ENCODE data around the gene LTBP1.

- TF ChIP-seq EP300 (IDR thresholded peaks at IDR 0.05; ENCODE audit: borderline replicate concordance in 1 of 2, control insufficient read depth in 1 of 2, low read depth in 2 of 2, low read length in 2 of 2) (no peak), SRF (IDR thresholded peaks at IDR 0.05; ENCODE audit: low read depth in 2 of 2, low read length in 2 of 2) (no peak), POLR2A (IDR thresholded peaks at IDR 0.05; ENCODE audit: low read depth, low read length) (no peak), PBX3 (IDR thresholded peaks at IDR 0.05; ENCODE audit: insufficient replicate concordance, low read depth, low read length) (no peak), ZNF217 (IDR thresholded peaks at IDR 0.05) (no peak)
Measured at GRCh38 chr2:33236482-33237385, 290.0 kb downstream of the LTBP1 start.

Measured in GM12878 (cell line).